COLO668 (cell line): ENCODE results near the gene WASF1.

Experiments
- DNase-seq: peaks from one replicate; lab custom pipeline; 2025; ENCODE audit not compliant: unreplicated experiment; lab: John Stamatoyannopoulos, UW

The WASF1 gene

DNA sequence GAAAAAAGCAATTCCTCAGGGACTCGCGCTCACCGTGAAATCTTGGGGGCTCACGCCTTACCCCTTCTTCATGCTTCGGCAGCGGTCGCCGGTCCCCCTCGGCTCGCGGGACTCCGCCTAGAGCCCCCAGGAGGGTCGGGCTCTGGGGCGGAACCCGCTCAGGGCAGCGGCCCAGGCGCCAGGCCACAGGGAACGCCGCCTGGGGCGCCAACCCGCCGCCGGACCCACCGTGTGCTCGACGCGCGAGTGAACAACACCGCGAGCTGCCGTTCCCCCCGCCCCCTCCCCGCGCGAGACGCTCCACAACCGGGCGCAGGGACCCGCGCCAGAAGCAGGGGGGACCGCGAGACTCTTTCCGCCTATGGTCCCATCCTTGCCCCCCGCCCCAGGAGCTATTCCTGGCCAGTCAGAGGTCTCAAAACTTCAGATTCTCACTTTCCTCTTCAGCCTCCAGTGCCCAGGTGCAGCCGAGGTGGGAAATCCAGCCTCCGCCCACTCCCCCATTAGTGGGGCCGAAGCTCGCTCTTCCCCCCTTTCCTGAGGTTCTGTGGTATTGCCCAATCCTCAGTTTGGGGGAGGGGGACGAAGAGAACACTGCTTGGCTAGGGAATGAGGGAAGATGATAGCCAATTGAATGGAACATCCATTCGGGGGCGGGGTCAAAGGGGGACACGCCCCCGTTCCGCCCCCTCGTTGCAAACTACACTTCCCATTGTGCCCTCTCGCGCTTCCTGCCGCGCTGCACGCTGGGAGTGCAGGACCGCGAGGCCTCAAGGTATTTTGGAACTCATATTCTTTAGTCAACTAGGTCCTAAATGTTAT is at the start of gene WASF1:
Gene WASF1, minus strand, starts transcription at position 265 of the 822 bp plus-strand sequence. CDS start 52,069 bp downstream, outside the sequence.
- DNase-seq, result peak; percentile 92

DNA sequence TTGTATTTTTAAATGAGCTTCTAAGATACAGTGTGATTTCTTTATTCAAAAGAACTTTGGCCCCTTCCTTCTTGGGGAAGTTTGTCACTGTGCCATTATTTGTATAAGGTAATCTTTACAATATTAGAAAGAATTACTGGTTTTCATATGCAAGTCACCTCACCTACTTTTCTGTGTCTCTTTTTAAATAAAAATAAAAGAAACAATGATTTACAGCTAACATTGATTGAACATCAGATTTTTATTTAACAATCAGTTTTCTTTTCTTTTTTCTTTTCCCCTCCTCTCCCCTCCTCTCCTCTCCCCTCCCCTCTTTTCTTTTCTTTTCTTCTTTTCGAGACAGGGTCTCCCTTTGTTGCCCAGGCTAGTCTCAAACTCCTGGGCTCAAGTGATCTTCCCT is 46.8 kb upstream of the WASF1 start:
- no peak for DNase-seq

DNA sequence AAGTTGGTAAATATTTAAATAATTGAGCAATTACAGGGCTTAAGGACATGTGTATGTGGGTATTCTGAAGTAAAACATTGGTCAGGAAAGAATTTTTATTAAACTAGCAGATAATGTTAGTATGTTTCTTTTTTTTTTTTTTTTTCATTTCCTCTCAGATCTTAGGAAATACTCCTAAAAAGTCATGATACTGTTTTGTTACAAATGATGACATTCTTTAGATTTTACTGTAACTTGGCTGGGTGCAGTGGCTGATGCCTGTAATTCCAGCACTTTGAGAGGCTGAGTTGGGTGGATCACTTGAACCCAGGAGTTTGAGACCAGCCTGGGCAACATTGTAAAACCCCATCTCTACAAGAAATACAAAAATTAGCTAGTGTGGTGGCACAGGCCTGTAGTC is 42.3 kb upstream of the WASF1 start:
- no peak for DNase-seq

DNA sequence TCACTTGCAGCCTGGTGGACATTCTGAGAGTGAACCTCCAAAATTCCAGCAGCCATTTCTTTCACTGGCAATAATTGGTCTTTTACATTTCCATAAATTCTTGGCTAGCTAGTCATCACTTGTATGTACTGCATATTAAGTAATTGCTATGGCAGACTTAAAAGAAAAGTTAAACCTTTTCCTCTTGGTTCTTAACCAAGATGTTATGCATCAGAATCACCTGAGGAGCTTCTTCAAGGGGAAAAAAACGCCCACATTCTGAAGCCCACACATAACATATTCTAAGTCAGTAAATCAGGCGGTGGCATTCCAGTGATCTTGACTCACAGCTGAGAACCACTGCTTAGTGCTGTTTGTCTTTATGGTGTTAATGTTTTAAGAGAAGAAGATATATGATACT is 37.8 kb upstream of the WASF1 start:
- DNase-seq, result no peak

DNA sequence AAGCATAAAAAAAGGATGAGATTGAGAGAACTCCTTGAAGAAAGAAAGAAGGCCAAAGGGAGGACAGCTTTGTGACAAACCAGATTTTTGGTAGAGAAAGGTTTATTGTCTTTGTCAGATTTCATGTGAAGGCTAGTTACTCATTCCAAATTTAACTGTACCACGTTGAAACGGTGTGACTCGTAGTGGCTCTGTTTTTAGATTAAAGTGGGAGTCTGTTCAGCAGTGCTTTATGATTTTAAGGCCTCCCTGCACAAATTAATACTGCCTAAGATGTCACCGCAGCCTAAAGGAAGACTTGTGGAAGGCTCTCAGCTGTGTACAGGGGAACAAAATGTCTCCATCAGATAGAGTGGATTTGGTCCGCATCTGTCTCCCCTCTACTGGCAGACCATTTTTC is 36.7 kb upstream of the WASF1 start:
- no peak for DNase-seq

DNA sequence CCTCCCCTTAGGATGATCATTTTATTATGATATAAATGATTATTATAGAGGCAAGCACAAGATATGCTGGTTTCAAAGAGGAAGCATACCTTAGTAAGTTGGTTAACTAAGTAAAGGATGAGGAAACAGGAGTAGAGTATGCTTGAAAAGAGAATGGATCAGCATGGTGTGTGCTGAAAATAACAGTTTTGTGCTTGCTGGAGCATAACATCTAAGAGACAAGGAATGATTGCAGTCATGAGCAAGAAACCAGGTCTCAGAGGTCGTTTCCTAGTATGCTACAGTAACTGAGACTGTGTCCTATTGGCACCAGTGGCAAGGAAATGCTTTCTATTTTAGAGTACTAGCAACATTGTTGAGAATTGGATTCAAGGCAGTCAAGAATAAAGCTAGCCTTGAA is 34.9 kb upstream of the WASF1 start:
- DNase-seq, result no peak

DNA sequence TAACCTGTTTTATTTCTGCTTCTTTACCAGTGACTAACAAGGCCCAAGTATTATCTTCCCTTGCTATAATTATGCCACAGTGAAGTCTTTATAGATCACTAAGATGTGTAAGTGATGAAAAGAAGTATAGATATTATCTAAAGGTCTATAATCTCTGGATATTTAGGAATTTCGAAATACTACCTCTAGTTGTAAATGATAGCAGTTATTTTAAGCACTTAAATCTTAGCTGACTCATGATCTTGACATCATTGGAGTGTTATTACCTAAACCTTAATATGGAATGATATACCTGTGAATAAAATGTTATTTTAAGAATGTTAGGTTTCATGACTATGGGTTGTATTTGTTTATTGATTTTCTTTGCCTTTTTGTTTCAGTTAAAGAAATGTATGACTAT is 32.3 kb upstream of the WASF1 start:
- no peak for DNase-seq

DNA sequence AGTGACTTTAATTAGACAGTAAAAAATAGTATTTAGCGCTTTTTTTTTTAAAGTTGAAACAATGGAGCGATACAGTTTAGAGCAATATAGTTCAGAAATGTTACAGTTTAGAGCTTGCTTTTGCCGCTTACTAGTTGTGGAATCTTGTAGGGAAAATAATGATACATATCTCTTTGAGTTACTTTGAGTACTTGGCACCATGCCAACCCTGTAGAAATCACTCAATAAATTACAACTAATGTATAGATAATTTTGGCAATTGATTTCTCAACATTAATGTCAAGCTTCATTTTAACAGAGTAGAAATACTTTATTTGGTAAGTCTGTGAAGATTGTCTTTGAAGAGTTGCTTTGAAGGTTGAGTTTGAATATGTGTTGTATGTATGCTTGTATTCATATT is 28.2 kb upstream of the WASF1 start:
- no peak for DNase-seq

DNA sequence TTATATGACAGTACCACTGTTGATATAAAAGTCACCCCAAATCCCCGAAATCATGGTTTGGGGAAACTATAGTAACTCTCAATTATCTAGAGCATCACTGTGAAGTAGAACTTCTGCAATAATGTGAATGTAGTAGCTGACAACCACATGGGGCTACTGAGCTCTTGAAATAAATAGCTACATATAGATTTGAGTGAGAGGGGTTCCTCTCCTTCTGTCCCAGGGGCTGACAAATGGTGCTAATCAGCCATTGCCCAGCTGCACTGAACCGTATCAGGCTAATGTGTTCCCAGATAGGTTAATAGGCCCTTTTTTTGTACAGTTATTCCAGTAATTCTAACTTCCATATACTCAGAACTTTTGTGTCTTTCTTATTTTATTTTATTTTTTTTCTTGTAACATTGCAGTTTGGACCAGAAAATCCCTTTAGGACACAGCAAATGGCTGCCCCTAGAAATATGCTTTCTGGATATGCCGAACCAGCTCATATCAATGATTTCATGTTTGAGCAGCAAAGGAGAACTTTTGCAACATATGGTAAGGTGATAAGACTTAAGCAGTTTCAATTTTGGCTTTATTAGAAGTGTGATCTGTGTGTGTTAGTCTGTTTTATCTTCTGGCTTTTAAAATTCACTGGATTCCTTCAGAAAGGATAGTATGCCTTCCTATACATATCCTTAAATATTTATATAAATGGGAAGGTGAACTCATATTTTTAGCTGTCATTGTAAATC is 21.8 kb upstream of the WASF1 start:
- no peak for DNase-seq

DNA sequence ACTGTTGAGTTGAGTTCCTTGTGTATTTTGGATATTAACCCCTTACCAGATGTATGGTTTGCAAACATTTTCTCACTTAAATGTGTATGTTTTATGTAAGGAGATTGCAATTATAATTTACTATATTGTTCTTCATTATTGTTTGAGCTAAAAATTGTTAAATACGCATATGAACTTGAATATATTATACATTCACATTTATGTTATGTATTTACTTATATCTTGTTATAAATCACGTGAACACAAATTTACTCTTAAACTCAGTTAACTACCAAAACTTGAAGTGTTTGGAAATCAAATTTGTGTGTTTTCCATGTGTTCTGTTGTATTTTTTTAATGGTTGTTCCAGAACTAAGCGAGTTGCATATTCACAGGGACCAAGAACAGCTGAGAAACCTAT is 19.1 kb upstream of the WASF1 start:
- no peak for DNase-seq

DNA sequence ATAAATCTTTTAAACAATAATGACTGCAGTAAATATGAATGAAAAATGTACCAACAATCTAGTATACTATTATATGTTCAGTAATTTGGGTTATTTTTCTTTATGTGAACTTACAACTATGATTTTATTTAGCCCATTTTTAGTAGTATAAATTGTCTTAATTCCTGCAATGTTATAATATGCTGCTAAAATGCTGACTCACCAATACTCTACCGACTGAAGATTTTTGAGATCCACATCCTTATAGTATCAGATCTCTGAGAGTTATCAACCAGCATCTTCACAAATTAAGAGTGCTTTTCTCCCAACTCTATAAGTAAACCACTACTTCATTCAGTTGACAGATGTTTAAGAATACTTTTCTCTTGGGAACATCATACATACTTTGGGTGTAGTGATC is 17.4 kb upstream of the WASF1 start:
- no peak for DNase-seq

DNA sequence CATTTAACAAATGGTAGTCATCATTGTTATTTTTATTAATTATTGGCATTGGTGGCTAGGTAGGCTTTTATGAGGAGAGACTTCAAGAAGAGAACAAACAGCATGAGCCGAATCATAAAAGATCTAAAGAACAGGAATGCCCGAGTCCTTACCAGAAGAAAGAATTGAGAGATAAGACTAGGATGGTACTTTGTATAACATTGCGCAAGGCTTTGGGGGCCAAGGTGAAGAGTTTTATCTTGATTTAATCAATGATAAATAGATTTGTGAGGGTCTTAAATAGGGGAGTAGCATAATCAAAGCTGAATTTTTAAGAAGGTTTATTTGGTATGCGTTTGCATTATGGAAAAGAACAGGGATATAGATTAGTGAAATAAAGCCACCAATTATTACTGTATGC is 16.2 kb upstream of the WASF1 start:
- DNase-seq, result no peak

DNA sequence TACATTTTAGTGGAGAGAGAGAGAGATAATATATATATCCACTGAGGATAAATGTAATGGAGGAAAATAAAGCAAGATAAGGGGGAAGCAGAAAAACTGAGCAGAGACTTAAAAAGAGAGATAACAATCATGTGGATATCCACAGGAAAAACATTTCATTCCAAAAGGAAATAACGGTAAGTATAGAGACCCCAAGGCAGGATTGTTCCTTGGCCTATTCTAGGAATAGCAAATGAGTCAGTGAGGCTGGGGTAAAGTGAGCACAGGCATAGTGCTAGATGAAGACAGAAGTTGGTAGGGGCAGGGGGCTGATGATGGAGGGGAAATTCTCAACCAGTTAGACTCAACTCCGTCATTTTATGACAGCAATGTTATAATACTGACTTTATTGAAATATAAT is 12.0 kb upstream of the WASF1 start:
- DNase-seq, result no peak

DNA sequence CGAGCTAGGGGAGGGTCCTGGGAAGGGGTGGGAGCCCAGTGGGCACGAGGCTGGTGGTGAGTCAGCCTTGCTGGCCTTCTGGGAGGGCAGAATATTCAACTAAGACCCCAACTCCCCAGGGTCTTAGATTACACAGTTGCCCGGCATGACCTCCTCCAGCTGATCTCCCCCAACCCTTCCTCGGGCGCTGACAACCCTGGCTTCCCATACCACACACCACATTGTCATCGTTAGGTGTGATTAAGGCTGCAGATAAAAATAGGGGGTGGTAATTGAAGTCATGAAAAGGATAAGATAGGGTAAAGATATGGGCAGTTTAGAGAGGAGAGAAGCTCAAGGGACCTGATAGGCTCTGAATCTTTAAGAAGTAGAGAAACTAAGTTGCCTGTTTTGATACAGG is 11.3 kb upstream of the WASF1 start:
- no peak for DNase-seq

DNA sequence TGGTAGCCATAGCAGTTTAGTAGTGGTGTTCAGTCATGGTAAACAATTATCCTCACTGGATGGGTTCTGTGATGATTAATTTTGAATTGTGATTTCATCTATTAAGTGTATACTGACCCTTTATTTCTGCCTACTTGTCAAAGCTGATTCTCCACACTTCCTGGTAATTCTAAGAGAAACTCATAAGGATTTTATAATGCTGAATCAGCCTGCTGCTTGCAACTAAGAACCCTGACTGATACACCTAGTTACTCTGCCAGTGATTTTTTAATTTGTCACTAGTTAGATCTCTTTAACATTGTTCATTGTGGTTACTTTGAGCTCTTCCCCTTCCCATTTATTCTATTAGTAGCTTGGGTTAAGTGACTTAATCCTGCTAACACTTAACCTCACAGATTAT is 9.3 kb upstream of the WASF1 start:
- DNase-seq, result no peak

DNA sequence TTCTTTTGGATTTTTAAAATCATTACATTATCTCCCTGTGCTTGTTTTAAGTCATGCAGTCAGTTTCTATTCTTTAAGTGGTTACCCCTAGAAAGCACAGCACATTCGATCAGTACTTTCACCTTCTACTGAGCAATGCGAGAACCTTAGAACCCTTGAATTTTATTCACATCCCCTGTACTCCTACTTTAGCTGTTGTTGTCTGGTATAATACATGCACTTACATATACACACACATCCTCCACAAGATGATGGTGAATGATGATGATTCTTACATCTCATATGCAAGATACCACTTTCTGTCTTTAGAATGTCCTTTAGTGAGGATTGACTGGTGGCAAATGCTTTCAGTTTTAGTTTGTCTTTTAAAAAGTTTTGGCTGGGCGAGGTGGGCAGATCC is 6.4 kb upstream of the WASF1 start:
- no peak for DNase-seq

DNA sequence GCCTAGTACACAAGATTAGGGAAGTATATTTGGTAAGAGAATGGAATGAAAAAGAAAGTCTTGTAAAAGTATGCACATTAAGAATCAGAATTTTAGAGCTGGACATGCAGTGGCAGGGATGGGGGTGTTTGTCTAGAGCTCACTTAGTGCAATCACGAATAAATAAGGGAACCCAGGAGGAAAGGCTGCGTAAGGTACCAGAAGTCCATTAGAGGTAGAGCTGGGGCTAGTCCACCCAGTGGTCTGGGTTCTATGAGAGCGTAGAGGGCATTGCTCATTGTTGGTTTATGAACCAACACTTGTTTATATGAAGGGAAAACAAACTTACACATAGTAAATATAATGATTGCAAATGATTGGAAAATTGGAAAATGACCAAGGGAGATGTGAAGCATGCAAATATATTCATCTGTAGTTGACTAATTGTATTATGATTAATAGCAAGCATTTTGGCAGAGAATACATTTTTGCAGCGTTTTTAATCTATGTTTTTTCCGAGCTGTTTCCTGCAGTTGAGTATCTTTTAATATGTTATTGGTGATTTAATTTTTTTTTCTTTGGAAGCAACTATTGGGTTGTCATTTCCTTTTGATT is 3.9 kb upstream of the WASF1 start:
- no peak for DNase-seq

DNA sequence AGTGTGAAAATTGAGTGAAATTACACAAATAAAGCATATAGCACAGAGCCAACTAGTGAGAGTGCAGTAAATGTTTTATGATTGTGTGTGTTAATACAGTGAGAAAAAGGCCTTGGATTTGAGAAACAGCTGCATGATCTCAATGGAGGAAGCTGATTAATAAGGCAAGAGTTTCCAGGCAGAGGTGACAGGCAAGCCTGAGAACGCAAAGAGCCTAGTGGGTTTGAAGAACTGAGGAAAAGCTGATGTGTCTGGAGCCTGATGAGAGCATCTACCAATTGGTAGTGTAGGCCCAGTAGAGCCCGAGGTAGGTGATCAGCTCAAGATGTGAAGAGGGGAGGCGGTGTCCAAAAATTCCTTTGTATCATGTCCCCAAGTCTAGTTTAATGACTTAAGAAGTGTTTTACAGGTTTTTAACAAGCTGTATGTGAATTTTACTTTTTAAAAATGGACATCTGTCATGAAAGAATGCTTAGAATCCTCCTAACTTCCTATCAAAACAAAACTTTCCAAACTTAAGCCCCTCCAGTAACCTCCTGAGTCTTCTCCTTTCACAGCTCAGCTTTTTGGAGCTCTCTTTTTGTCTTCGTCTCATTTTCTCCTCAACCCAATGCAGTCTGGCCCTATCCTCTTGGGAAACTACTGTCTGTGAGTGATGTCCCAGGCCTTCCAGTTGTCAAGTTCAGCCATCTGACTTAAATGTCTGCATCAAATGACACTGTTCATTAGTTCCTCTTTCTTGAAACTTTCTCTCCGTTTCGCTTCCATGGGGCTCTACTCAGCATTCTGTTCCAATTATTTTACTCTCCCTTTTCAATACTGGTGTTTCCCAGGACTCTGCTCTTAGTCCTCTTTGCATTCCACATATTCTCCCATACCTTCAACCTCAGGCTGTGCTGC is 1.9 kb upstream of the WASF1 start:
- no peak for DNase-seq

DNA sequence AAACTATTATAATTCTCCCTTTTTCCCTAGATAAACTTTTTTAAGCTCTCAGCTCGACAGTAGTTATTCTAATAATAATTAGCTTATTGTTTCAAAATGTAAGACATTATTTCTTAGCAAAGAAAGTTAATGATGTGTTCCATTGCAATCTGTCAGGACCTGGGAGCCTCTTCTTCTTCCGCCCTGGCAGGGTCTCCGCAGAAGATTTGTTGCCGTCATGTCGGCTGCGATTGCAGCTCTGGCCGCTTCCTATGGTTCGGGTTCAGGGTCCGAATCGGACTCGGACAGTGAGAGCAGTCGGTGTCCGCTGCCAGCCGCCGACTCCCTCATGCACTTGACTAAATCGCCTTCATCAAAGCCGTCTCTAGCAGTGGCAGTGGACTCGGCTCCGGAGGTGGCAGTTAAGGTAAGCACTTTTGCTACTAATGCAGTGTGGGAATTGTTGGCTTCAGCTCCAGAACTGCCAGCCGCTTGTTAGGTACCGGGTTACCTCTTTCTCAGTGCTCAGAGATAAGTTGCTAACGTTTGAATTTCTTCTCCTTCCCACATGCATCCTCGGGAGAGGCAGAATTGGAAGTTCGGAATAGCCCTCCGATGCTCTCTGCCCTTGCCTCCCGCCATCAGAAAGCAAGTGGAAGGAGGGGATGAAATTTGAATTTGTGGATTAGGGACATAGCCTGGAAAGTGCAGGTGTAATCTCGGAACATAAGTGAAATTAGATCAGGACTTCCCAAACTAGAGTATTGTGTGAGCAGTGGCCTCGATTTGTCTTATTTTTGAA is 948 bp upstream of the WASF1 start, which contains the start of gene CDC40:
Gene CDC40, plus strand, starts transcription at position 200 of the 781 bp plus-strand sequence. Its CDS starts 18 bp downstream, at position 218.
- peak; percentile 32 for DNase-seq
